NCI-H2171 (cell line): Measurements from ENCODE around the gene C2.
"Not testable (repeated sequence)": the region's sequence is repeated elsewhere in the genome, so short reads cannot be mapped to it uniquely, and the experiment has no call there.

Experiments used
- DNase-seq: peaks from one replicate; lab custom pipeline; 2025; lab: John Stamatoyannopoulos, UW

C2 gene

GRCh38 chr6:31958741-31959739, 31.5 kb downstream of the C2 start, which contains the start of the genes NELFE and SKIC2:
Gene NELFE, minus strand, starts transcription at chr6:31958971. Its CDS starts 525 bp downstream, at chr6:31958446.
Gene SKIC2, plus strand, starts transcription at chr6:31959175. Its CDS starts 18 bp downstream, at chr6:31959193.
- peak; percentile 99 for DNase-seq

DNA sequence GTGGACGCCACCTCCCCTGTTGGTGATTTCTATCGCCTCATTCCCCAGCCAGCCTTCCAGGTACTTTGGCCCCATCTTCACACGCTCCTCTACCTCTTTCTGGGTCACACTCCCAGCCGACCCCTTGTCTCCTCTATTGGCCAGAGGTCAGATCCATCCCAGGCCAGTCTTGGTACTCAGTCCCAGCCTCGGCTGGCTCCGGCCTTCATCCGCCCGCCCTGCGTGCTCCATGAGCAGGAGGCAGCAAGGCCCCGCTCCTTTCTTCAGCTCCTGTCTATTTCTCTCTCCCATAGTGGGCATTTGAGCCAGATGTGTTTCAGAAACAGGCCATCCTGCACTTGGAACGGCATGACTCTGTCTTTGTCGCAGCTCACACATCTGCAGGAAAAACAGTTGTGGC, 34.1 kb downstream of the C2 start:
- no peak for DNase-seq

- DNase-seq, result no peak
Measured at GRCh38 chr6:31963921-31964320, 36.4 kb downstream of the C2 start.

- no peak for DNase-seq
Measured at GRCh38 chr6:31965700-31966099, 38.2 kb downstream of the C2 start.

DNA sequence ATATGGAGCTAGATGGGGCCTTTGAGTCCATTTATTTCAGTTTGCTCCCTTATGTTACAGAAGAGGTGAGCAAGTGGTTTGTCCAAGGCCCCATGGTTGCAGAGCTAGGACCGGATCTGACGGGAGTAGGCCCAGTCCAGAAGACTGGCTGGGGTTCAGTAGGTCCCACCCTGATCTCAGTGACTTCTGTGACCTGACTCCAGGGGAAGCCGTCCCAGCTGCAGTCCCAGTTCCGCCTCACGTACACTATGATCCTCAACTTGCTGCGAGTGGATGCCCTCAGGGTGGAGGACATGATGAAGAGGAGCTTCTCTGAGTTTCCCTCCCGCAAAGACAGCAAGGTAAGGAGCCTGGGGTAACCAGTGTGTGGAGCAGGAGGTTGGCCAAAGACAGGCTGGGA, 39.0 kb downstream of the C2 start:
- DNase-seq, result no peak

DNA sequence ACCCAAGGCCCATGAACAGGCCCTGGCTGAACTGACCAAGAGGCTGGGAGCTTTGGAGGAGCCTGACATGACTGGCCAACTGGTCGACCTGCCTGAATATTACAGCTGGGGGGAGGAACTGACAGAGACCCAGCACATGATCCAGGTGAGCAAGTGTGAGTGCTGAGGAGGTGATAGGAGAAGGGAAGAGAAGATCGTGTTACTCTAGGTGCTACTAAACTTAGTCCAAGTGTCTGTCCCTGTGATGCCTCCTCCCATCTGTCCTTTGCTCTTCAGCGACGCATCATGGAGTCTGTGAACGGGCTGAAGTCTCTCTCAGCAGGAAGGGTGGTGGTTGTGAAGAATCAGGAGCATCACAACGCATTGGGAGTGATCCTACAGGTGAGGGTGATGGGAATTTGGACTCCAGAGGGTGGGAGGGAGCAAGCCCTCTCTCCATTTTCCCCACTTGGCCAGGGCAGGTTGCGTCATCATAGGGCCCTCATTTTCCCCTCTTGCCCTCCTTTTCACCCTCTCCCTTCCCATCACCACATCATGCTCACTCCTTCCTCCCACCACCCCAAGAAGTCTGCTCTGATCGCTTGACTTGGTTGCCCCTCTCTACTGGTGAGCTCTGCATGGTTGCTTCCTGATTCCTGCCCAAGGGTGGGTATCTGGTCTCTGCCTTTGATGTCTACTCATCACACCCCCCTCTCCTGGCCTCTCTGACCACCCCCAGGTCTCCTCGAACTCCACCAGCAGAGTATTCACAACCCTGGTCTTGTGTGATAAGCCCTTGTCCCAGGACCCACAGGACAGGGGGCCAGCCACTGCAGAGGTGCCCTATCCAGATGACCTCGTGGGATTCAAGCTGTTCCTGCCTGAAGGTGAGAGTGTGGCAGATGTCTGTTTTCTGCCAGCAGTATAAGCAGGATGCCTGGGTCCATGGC, 39.7 kb downstream of the C2 start:
- no peak for DNase-seq

- no peak for DNase-seq
Measured at GRCh38 chr6:31967926-31968320, 40.4 kb downstream of the C2 start.

DNA sequence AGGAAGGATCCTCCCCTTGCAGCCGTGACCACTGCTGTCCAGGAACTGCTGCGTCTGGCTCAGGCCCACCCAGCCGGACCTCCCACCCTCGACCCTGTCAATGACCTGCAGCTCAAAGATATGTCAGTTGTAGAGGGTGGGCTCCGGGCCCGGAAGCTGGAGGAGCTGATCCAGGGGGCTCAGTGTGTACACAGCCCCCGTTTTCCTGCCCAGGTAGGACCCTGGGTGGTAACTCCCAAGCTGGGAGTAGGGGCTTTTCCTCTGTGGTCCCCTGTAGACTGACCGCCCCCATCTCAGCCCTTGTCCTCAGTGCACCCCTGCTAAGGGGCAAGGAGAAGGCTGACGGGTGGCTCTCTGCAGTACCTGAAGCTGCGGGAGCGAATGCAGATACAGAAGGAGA, 40.8 kb downstream of the C2 start:
- no peak for DNase-seq

- DNase-seq, result no peak
Measured at GRCh38 chr6:31968791-31969711, 41.5 kb downstream of the C2 start.

GRCh38 chr6:31969712-31970603, 42.4 kb downstream of the C2 start:
- DNase-seq, result no peak

DNA sequence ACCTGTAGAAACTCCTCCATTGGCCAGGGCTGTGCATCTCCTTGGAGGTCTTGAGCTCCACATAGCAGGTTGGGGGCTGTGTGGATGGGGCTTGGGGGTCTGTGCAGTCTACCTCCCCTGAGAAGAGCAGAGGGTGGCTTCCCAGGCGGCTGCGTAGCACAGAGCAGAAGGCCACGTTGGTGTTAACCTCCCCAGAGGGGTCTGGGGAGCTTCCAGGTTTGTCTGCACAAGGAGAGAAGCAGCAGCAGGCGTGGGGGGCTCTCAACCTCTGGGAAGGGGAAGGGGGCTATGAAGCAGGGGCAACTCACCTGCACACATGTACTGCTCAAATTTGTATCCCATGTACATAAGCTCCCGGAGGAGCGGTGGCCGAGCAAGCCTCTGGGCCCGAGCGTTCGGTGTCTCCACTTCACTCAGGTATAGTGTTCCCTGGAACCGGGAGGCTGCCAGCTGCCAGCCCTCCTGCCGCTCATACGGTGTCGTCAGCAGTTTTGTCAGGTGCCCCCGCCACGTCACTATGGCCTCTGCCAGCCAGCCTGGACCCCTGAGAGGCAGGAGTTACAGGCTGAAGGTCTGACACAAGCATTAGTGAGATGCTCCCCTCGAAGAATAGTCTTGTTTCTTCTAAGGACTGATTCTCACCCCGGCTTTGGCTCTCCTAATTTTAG, 43.2 kb downstream of the C2 start:
- peak; percentile 71 for DNase-seq

DNA sequence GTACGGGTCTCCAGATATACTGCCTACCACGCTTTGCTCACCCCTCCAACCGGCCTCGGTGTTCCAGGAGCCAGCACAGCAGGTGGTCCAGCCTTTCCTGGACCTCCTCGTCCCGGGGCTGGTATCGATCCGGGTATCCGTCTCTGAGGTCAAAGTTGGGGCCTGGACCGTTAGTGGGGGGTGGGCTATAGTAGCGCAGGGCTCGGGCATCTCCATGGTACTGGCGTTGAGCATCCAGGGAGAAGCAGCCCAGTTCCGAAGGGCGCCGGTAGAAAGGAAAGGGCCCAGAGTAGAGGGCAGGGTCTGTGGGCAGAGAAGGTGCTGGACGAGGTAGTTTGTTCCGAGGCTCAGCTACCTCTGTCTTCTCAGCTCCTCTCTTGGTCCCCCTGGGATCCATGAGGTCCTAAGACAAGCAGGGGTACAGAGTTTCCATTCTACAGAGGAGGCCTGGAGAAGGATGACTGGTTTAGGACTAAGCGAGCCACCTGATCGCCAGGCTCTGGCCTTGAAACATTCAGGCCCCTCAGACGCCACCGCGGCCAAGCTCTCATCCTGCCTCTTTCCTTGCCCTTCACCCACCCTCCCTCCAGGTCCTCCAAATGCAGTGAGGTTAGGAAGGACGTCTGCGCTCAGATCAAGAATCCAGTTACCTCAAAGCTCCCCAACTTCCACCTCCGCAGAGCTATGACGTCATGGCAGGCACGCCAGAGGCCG, 43.9 kb downstream of the C2 start:
- DNase-seq, result no peak

DNA sequence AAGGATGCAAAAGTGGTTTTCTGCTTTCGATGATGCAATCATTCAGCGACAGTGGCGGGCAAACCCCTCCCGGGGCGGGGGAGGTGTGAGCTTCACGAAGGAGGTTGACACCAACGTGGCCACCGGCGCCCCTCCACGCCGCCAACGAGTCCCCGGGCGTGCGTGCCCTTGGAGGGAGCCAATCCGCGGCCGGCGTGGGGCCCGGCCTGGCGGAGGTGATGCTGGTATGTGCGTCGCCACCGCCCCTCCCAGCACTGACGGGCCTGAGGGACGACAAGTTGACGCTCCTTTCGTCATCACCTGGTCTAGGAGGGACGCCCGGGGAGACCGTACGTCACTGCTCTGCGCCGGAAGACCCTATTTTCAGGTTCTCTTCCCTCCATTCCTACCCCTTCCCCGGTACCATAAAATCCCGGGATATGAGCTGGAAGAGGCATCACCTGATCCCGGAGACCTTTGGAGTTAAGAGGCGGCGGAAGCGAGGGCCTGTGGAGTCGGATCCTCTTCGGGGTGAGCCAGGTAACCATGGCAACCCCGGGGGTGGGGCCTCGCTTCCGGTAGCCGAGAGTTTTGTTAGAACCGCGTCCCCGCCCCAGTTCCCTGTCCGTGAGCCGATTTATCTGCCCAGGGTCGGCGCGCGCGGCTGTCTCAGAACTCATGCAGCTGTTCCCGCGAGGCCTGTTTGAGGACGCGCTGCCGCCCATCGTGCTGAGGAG, 44.6 kb downstream of the C2 start, which contains the start of gene DXO:
Gene DXO, minus strand, starts transcription at position 146 of the 716 bp plus-strand sequence. CDS start 463 bp downstream, outside the sequence.
- peak; percentile 100 for DNase-seq

GRCh38 chr6:31972709-31973350, 45.3 kb downstream of the C2 start:
- no peak for DNase-seq

- DNase-seq, result not testable (repeated sequence)
Measured at GRCh38 chr6:31976065-31976464, 48.5 kb downstream of the C2 start.

- no peak for DNase-seq
Measured at GRCh38 chr6:31977816-31978431, 50.4 kb downstream of the C2 start.

GRCh38 chr6:31978831-31979230, 51.3 kb downstream of the C2 start:
- DNase-seq, result no peak
